T-helper 2 cell (primary cell): Measurements from ENCODE around the gene CENATAC.
A peak's percentile ranks its signal among the peaks of the same experiment; 100 is the strongest.
"Not testable (repeated sequence)": the region's sequence is repeated elsewhere in the genome, so short reads cannot be mapped to it uniquely, and the experiment has no call there.

ENCODE experiments used
- DNase-seq, 5 experiments: peaks; one replicate each; pipeline versions ENCODE4 v3.0.0 to v3.0.0-alpha.2; 2012 to 2022

Gene CENATAC

GRCh38 chr11:118996926-118997626 is 862 bp upstream of the CENATAC start:
- DNase-seq: peak in 4 of 5 experiments; percentile 19 to 76 (median 30)

DNA sequence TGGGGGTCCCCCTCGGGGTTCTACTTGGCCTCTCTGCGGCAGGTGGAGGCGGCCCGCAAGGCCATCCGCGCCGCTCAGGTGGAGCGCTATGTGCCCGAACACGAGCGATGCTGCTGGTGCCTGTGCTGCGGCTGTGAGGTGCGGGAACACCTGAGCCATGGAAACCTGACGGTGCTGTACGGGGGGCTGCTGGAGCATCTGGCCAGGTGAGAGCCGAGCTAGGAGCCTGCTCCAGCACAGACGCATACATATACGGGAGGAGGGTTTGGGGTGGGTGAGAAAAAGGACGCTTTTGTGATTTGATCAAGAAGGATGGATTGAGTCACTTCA is 415 bp downstream of the CENATAC start:
- DNase-seq: no peak

DNA sequence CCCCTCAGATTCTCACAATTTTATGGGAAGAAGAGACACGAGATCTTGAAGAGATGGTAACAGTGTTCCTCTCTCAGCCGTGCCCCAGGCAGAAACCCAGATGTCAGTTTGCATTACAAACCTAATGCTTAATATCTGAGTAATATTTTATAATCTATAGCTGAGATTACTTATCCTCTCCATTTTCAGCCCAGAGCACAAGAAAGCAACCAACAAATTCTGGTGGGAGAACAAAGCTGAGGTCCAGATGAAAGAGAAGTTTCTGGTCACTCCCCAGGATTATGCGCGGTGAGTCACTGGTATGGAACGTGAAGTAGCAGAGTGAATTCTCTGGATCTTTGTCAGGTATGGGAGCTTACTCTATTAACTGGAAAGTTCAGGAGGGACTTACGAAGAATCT is 884 bp downstream of the CENATAC start:
- no peak for DNase-seq

GRCh38 chr11:119000906-119001305 is 3.0 kb downstream of the CENATAC start:
- DNase-seq: no peak

DNA sequence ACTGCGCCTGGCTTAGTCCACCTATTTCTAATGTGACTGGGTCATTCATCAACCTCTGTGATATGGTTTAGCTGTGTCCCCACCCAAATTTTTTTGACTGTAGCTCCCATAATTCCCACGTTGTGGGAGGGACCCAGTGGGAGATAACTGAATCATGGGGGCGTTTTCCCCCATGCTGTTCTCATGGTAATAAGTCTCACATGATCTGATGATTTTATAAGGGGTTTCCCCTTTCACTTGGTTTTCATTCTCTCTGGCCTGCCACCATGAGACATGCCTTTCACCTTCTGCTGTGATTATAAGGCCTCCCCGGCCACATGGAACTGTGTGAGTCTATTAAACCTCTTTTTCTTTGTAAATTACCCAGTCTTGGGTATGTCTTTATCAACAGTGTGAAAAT is 8.7 kb downstream of the CENATAC start:
- no peak for DNase-seq

GRCh38 chr11:119011476-119012053 is 13.6 kb downstream of the CENATAC start:
- DNase-seq: no peak

DNA sequence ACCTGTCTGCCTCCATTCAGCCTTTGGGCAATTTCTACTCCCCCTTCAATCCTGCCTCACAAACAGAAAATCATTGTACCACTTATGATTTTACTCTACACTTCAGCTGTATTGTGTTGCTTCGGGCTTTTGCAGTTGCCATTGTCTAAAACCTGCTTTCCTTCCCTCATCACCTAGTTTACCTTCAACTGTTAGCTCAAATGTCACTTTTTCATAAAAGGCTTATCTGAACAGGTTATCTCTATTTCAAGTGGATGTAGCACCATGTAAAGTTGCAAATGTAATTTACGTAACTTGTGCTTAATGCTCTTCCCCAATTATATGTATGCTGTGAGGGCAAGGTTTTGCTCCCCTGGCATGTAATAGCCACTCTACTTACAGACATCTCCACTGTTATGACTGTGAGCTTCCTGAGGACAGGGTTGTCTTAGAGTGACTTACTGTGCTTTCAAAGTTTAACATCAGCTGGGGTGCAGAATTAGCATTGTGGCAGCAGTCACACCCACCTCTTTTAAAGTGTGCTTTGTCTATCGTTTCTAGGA is 14.8 kb downstream of the CENATAC start:
- no peak for DNase-seq

- no peak for DNase-seq
These were observed 16.4 kb downstream of the CENATAC start for GRCh38 chr11:119014209-119014924.

GRCh38 chr11:119015054-119015611 is 17.2 kb downstream of the CENATAC start:
- no peak for DNase-seq

- no peak for DNase-seq
These were observed 18.5 kb downstream of the CENATAC start for GRCh38 chr11:119016216-119017009.

- DNase-seq: not testable (repeated sequence)
These were observed 19.4 kb downstream of the CENATAC start for GRCh38 chr11:119017377-119017776.

DNA sequence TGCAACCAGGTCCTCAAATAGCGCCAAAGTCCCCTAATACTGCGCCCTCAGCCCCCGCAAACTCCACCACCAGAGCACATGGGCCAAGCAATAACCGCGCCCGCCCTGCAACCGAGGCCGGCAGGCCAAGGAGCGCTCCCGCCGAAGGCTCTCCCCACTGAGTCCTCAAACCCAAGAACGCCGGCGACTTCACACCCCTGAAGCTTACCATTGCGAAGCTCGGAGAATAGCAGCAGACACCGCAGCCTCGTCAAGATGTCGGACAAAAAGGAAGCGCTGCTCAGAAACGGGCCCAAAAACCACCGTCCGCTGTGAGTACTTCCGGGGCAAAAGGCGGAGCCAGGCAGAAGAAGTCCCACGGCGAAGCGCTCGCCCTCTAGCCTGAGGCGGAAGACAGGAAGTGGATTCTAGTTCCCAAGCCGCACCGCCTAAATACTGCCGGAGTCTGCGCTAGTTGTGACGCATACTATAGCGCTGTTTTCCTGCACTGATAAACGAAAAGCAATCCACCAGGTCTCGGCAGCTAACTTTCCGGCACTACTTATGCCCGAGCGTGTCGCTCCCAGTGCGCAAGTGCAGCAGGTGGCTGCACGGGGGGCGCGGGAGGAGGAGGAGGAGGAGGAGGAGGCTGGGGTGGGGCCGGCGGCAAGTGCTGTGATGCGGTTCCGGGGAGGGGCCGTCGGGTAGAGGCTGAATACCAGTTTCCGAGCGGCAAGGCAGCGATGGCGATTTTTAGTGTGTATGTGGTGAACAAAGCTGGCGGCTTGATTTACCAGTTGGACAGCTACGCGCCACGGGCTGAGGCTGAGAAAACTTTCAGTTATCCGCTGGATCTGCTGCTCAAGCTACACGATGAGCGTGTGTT is 20.4 kb downstream of the CENATAC start, which contains the start of the genes RPS25 and TRAPPC4:
Gene RPS25, minus strand, starts transcription at position 270 of the 865 bp plus-strand sequence. Its CDS starts 59 bp downstream, at position 211.
Gene TRAPPC4, plus strand, starts transcription at position 693 of the 865 bp plus-strand sequence. Its CDS starts 30 bp downstream, at position 723.
- DNase-seq: peak; percentile 88 to 99 (median 95)

DNA sequence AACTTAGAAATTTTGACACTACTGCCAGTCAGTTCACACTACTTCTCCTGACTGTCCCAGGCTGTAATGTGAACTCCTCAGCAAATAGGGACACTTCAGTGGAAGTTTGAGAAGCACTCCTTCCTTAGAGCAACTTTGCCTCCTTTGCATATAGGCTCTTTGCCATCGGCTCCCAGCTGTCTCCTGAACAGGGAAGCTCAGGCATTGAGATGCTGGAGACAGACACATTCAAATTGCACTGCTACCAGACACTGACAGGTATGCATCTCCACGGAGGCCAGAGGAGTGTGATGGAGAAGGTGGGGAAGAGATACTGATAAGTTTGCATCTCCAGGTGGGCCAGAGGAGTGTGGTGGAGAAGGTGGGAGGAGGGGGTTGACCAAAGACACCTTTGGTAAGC is 22.1 kb downstream of the CENATAC start:
- DNase-seq: no peak

DNA sequence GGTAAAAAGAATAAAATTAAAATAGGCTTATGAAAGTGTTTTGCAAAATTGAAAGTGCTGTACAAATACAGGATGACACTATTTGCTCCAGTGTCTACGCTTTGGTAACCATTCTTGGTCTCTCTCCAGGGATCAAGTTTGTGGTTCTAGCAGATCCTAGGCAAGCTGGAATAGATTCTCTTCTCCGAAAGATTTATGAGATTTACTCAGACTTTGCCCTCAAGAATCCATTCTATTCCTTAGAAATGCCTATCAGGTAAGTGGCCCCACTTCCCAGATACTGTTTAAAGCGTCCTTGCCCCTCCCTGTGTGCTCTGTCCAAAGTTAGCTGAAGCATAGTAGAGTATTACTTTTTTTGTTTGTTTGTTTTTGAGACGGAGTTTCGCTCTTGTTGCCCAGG is 23.7 kb downstream of the CENATAC start:
- DNase-seq: no peak

GRCh38 chr11:119023741-119024140 is 25.8 kb downstream of the CENATAC start:
- DNase-seq: no peak

DNA sequence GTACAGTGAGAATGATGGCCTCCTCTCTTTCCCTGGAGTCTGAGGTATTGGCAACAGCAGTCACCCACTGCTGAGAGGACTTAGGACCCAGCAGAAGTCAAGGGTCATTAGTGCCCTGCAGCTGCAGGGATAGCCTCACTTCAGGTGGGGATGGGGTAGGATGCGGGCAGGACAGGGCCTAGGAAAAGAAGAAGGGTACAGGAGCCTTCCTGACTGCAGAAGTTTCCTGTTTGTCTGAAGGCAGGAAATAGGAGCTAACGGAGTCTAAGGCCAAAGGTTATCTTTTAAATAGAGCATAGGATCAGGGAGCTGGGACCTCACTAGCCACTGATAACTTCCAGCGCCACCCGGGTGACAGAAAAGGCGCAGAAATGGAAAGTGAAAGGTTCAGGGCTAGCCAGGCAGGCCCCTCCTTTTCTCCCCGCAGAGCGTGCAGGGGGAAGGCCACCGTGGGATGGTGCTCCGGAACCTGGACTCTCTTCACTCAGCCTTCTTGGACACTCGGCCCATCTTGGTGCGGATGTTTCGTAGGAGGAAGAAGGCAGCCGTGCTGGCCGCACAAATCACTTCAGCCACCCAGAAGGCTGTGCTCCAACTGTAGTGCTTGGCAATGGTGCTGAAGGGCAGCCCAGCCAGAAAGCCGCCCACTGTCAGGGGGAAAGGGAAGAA is 26.6 kb downstream of the CENATAC start:
- DNase-seq: no peak

- DNase-seq: no peak
These were observed 27.1 kb downstream of the CENATAC start for GRCh38 chr11:119025099-119025473.

DNA sequence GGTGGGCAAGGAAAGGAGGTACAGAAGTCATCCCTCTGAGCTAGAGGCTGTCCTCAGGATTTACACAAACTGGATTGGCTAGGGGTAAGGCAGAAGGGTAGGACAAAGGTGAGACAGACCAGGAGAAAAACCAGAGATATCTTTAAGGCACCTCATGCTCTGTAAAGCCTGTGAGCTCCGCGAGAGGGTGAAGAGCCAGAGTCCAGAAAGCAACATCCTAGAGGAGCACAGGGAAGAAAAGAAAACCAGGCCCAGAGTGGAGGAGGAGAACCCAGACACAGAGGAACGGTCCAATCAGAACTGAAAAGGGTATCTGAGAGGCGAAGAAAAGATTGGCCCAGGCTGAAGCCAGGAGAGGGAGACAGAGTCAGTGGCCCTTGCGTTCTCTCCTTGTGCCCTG is 27.6 kb downstream of the CENATAC start:
- no peak for DNase-seq

GRCh38 chr11:119025978-119026766 is 28.2 kb downstream of the CENATAC start:
- no peak for DNase-seq

- no peak for DNase-seq
These were observed 29.0 kb downstream of the CENATAC start for GRCh38 chr11:119026970-119027369.
